Chondrocyte (in vitro differentiated cells): ENCODE measurements around the gene PAM. TPM values are rescaled to one million over a fixed set of nuclear protein-coding genes. Genes with fewer than 3 reads are reported as not detected.

Experiments
- DNase-seq: peaks from one replicate; pipeline ENCODE4 v3.0.0; 2021; ENCODE audit warnings: mixed read lengths, low spot score
- H3K27ac Mint-ChIP-seq: one replicate; pipeline ENCODE4 v1.8.0; 2021; ENCODE audit warnings: mild to moderate bottlenecking, moderate library complexity, mixed read lengths; ENCODE audit not compliant: unreplicated experiment
- H3K27me3 Mint-ChIP-seq: 2 replicates; pipeline ENCODE4 v1.8.0; 2021; ENCODE audit warnings: low read depth, mixed read lengths
- H3K36me3 Mint-ChIP-seq: 2 replicates; pipeline ENCODE4 v1.8.0; 2021; ENCODE audit warnings: low read depth, mixed read lengths
- H3K4me1 Mint-ChIP-seq: 2 replicates; pipeline ENCODE4 v1.8.0; 2021; ENCODE audit warnings: low read depth, mild to moderate bottlenecking, mixed read lengths
- H3K4me3 Mint-ChIP-seq: one replicate; pipeline ENCODE4 v1.8.0; 2021; ENCODE audit warnings: mild to moderate bottlenecking, moderate library complexity, mixed read lengths; ENCODE audit not compliant: unreplicated experiment
- H3K9me3 Mint-ChIP-seq: 2 replicates; pipeline ENCODE4 v1.8.0; 2021; ENCODE audit warnings: low read depth, mixed read lengths
- total RNA-seq: library from RNA; stranded (reverse); gene quantifications from 3 replicates; pipeline ENCODE4 v1.2.1, GENCODE V29; 2021
- TF ChIP-seq, protein P1 (sequence below): fragments of 200-600 bp; sonication (generic); IDR thresholded peaks from 2 replicates; pipeline ENCODE4 v1.5.0; 2021; ENCODE audit warnings: antibody characterized with exemption, mild to moderate bottlenecking, moderate library complexity

PAM gene
- total RNA-seq, 1 donor from 2014 or later: 293 TPM

GRCh38 chr5:102835717-102836116 is 80.6 kb downstream of the PAM start:
- Mint-ChIP-seq H3K27me3 (no peaks in the 10 kb centered on the region), H3K27ac (no peak overlapping the region), H3K4me1 (no peaks in the 10 kb centered on the region), H3K4me3 (no peak overlapping the region), H3K36me3 (no peaks in the 10 kb centered on the region), H3K9me3 (no peaks in the 10 kb centered on the region)
- TF ChIP-seq, protein P1, sequence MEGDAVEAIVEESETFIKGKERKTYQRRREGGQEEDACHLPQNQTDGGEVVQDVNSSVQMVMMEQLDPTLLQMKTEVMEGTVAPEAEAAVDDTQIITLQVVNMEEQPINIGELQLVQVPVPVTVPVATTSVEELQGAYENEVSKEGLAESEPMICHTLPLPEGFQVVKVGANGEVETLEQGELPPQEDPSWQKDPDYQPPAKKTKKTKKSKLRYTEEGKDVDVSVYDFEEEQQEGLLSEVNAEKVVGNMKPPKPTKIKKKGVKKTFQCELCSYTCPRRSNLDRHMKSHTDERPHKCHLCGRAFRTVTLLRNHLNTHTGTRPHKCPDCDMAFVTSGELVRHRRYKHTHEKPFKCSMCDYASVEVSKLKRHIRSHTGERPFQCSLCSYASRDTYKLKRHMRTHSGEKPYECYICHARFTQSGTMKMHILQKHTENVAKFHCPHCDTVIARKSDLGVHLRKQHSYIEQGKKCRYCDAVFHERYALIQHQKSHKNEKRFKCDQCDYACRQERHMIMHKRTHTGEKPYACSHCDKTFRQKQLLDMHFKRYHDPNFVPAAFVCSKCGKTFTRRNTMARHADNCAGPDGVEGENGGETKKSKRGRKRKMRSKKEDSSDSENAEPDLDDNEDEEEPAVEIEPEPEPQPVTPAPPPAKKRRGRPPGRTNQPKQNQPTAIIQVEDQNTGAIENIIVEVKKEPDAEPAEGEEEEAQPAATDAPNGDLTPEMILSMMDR: no peak
- no peak for DNase-seq

DNA sequence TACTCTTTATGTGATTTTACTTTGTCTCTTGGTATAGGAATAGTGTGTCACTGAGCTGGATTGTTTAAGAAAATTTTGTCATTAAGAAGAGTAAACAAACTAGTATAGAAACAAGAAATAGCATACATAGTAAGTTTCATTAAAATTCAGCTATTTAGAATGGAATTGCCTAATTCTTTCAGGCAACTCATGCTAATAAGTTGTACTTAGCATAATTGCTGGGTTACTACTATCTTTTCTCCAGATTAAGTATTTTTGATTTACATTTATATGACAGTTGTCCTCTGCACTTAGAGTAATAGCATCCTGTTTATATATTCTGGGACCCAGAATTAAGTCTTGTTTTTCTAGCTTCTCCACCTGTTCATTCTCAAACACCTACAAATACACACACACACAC is 85.9 kb downstream of the PAM start:
- peaks cover 4% of the 10 kb centered on the region for H3K9me3 Mint-ChIP-seq
- no peaks in the 10 kb centered on the region for H3K4me1 Mint-ChIP-seq
- H3K27ac Mint-ChIP-seq: no peak overlapping the region
- H3K36me3 Mint-ChIP-seq: peaks cover 5% of the 10 kb centered on the region
- H3K27me3 Mint-ChIP-seq: no peaks in the 10 kb centered on the region
- DNase-seq: no peak
- no peak overlapping the region for H3K4me3 Mint-ChIP-seq
- TF ChIP-seq, protein P1: no peak

- TF ChIP-seq, protein P1: no peak
- Mint-ChIP-seq H3K9me3 (peaks cover 4% of the 10 kb centered on the region), H3K27ac (no peak overlapping the region), H3K4me1 (no peaks in the 10 kb centered on the region), H3K36me3 (peaks cover 11% of the 10 kb centered on the region), H3K27me3 (no peaks in the 10 kb centered on the region), H3K4me3 (no peak overlapping the region)
- DNase-seq: no peak
Observed at GRCh38 chr5:102843997-102844396, 88.9 kb downstream of the PAM start.

GRCh38 chr5:102845041-102845440 is 89.9 kb downstream of the PAM start:
- H3K36me3 Mint-ChIP-seq: peaks cover 11% of the 10 kb centered on the region
- no peaks in the 10 kb centered on the region for H3K27me3 Mint-ChIP-seq
- DNase-seq: no peak
- H3K9me3 Mint-ChIP-seq: peaks cover 4% of the 10 kb centered on the region
- no peak overlapping the region for H3K4me3 Mint-ChIP-seq
- no peak overlapping the region for H3K27ac Mint-ChIP-seq
- H3K4me1 Mint-ChIP-seq: no peaks in the 10 kb centered on the region
- TF ChIP-seq, protein P1: no peak

GRCh38 chr5:102850503-102850902 is 95.4 kb downstream of the PAM start:
- Mint-ChIP-seq H3K4me1 (peaks cover 10% of the 10 kb centered on the region), H3K9me3 (no peaks in the 10 kb centered on the region), H3K27me3 (no peaks in the 10 kb centered on the region), H3K27ac (no peak overlapping the region), H3K36me3 (peaks cover 6% of the 10 kb centered on the region), H3K4me3 (no peak overlapping the region)
- no peak for DNase-seq
- TF ChIP-seq, protein P1: no peak
